HG03095 (cell line): Measurements from ENCODE around the gene APRT.
"Not testable (repeated sequence)": the region's sequence is repeated elsewhere in the genome, so short reads cannot be mapped to it uniquely, and the experiment has no call there.

Experiments used
- ATAC-seq: cut with Tn5 transposase; IDR thresholded peaks from one replicate; pipeline ENCODE4 v1.9.1; 2021; ENCODE audit warnings: moderate library complexity; ENCODE audit not compliant: unreplicated experiment

The APRT gene

DNA sequence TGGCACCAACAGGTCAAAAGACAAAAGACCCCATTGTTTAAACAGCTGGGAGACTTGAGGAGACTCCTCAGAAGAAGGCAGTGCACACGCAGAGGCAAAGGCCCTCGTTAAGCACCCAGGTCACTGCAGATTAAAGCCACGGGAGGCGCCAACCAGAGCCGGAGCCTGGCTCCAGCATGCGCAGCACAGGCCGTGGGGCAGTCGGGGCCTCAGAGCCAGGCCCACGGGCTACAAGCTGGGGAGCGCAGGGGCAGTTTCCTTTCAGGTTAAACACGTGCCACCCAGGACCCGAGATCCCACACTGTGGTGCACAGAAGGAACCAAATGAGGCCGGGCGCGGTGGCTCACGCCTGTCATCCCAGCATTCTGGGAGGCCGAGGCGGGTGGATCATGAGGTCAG, 35.9 kb downstream of the APRT start:
- ATAC-seq: no peak

DNA sequence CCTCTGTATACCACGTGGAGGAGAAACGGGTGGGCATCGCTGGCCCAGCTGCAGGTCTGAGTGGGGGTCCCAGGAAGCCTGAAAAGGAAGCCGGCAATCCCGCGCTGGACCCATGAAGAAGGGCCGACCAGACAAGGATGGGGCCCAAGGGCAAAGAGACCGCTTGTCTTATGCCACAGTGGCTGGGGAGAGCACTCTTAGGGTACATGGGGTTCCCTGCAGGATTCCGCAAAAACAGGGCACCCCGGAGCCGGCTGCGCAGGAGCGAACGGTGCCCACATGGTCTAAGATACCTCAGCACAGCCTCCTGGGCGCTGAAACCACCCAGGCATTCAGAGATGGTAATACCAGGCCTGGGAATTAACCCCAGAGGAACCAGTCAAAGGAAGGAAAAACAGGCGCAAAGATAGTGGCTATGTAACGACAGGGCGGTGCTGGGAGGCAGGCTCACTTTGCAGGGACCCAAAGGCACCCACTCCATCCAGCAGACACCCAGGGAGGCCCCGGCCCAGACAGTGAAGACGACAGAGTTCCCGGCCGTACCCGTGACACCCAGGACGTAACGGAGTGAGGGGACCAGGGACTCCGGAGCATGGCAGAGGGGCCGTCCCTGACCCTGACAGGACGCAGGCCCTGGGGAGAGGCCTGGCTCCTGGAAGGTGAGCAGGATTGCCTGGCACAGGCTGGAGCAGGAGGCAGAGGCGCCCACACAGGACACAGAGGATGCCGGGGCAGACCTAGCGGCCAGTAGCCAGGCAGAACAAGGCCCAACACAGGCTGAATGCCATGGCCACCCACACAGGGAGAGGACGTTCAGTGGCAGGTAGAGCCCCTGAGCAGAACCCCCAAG, 37.0 kb downstream of the APRT start:
- no peak for ATAC-seq

DNA sequence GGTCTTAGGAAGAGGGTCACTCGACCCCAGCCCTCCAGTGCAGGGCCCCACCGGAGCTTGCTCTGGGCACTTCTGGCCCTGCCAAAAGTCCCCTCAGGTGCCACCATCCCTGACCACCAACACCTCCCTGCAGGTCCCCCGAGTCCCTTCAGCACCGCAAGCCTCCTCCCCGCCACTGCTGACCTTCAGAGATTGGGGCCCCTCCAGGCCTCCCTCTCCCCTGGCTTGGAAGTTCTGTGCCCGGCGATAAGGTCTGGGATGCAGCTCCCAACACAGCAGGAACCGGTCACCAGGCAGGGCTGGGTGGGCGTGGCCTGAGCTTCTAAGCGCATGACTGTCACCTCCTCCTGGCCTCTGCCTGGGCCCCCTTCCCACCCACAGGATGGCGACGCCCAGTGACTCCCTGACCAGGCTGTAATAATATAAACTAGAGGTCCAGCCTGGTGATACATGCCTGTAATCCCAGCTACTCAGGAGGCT, 37.9 kb downstream of the APRT start:
- ATAC-seq: no peak

DNA sequence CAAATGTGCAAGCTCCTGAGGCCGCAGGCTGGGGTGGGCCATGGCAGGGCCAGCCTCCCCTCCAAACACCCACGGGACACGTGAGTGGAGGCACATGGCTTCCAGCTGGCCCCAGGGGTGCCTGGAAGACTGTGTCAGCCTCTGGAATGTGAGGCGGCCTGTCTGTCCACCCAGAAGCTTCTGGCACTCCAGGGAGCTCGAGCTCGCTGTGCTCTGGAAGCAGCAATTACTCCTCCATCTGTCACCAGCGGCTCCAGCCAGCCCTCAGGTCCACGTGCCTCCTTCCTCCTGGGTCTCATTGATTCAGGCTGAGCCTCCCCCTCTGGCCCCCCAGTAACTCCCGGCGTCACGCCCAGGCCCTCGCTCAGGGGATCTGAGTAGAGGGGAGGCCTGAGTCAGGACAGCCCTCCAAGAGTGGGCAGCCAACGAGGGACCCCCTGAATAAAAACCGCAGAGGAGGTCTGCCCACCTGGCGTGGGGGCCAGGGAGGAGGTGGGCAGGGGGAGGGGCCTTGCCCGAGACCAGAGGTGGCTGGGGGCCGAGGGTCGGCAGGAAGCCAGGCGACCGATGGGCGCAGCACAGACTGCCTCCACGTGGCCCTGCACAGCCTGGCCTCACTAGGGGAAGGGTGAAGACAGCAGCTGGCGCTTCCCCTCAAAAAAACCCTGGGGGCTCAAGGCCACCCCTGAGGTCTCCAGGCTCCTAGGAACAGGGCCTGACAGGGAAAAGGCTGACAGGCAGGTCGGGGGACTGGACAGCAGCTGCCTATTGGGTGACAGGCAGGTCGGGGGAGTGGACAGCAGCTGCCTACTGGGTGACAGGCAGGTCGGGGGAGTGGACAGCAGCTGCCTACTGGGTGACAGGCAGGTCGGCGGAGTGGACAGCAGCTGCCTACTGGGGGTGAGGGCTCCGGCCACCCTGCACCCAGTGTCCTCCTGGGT, 38.6 kb downstream of the APRT start:
- ATAC-seq: no peak

DNA sequence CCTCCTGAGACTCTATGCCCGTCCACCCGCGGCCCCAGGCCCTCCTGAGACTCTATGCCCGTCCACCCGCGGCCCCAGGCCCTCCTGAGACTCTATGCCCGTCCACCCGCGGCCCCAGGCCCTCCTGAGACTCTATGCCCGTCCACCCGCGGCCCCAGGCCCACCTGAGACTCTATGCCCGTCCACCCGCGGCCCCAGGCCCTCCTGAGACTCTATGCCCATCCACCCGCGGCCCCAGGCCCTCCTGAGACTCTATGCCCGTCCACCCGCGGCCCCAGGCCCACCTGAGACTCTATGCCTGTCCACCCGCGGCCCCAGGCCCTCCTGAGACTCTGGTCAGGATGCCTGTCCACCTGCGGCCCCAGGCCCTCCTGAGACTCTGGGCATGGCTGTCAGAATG, 39.9 kb downstream of the APRT start:
- ATAC-seq: not testable (repeated sequence)

DNA sequence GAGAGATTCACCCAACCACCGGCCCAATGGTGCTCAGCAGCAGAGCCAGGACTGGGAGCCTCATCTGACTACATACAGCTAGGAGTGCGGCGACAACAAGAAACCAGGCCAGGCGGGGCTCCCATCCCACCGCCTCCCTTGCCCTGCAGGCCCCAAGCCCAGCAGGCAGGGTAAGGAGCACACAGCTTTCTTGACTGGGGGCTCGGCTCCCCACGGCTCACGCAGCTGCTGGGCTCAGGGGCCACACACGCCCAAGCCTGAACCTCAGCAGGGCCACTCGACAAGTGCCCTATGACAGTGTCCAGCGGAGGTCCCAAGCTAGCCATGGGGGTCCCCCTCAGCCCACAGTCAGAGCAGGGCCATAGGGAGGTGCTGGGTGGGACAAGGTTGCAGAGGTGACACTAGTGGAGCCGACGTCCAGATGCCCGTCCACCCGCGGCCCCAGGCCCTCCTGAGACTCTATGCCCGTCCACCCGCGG, 40.4 kb downstream of the APRT start:
- ATAC-seq: no peak

DNA sequence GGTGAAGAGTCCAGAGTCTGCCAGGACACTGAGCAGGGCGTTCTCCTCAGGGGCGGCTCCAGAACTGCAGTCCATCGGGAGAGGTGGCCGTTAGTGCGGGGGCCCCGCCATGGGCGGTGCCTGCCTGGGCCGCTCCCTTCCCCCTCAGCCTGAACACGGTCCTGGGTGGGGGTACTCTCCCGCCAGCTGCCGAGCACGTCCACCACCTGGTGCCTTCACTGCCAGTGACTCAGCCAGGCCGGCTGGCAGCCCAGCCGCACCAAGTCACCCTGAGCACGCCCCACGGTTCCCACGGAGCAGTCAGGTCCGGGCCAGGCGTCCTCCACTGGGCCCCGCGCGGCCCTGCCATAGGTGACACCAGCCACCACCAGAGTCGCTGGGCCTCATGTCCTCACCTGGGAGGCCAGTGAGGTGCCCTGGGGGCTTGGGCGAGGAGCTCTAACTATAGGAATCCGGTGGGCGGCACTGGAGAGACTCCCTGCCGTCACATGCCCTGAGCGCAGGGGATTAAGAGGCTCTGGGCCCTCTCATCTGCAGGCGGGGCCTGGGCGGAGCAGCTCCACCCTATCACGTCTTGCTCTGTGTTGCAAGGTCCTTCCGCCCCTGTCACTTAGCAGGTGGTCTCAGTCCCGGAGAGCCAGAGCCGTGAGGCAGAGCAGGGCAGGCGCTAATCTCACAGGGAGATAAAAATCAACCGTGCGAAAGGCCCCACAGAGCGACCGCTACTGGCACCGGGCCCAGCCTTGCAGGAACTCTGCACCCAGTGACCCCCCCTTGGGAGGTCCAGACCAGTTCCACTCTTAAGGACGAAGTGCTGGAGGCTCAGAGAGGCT, 41.1 kb downstream of the APRT start:
- no peak for ATAC-seq

DNA sequence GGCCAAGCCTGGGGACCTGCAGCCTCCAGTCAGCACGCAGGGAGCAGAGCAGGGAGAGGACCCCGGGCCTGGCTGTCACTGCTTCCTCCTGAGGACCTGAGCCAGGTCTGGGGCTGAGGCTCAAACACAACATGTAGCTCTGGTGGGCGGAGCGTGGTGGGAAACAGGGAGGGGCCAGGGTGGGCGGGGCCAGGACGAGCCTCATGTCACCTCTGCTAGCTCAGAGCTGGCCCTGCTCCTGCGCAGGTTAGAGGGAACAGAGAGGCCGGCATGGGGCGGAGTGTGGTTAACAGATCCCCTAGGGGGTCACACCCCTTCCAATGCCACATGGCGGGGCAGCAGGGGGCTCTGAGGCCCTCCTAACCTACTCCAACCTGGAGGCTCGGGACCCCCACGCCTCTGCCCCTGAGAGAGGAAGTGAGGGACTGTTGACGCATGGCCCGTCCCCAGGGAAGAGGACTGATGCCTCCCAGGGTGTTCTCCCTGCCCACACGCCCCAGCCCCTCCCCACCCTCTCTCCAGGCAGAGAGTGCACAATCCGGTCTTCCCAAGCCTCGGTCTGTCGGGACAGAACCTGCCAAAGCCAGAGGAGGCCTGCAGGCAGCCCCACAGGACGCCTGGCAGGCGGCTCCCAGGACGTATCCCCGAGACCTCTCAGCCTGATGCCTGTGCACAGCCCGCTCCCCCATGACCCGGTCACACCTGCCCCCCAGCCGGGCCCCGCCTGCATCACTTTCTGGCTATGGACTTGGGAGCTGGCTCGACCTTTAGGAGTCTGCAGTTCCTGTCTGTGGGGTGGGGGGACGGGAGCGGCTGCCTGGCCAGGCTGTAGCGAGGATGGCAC, 41.9 kb downstream of the APRT start:
- no peak for ATAC-seq

DNA sequence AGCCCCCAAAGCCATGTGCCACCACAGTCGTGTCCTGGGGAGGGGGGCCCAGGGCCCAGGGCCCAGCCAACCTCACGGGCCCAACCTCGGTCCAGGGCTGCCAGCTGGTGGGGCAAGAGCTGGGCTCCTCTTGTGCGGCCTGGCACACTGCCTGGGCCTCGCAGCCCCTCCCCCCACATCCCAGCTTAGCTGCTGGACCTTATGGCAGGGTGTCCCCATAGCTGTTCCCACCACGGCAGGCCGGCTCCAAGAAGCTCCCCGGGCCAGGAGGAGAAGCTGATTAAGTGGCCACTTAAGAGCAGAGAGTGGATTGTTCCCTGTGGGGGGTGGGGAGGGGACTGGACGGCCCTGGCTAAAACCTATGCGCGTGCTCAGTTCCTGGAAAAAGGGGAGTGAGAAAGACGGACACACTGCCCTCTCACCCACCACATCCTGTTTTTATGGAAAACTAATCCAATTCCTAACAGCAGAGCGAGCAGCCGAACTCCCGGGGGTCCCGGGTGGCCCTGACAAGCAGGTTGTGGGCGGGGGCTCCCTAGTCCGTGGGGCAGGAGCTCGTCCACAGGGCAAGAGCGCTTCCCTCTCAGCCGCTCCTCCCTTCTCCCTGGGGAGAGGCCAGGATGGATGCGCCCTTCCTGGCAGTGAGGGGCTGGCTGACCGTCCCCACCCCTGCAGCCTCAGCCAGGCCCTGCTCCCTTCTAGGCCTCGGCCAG, 43.5 kb downstream of the APRT start:
- no peak for ATAC-seq

DNA sequence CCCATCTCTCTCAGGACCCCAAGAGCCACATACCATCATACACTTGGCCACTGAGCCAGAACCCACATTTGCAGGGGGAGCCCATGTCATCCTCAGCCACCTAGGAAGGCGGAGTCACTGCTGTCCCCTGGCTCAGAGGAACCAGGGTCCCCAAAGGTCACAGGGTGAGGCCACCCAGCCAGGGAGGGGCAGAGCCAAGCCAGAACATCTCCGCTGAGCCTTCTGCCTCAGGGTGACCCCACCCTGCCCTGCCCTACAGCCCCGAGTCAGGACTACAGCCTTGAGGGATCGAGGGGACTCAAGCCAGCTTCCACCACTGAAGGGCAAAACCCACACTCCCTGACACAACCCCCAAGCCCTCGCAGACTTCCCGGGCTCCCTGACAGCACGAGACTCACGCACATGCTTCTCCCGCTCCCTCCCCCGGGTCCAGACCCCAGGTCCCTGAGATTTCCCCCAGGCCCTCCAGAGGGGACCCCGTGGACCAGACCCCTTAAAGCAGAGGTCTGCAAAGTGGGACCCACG, 44.1 kb downstream of the APRT start:
- ATAC-seq: no peak

DNA sequence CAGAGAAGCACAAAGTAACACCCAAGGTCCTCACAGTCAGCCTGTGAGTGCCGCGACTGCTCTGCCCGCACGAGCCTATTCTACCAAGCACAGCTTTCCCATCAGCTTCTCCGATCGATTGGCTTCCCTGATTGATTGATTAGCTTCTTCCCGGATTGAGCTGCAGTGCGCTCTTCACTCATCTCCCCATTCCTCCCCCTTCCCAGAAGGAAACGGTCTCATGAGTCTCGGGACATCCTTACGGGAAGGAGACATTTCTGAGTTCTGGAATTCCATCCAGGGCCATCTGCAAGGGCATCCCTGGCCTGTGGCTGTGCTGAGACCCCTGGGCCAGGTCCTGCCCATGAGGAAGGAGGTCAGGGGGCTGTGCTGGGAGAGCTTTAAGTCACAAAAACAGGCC, 44.8 kb downstream of the APRT start:
- ATAC-seq: no peak

DNA sequence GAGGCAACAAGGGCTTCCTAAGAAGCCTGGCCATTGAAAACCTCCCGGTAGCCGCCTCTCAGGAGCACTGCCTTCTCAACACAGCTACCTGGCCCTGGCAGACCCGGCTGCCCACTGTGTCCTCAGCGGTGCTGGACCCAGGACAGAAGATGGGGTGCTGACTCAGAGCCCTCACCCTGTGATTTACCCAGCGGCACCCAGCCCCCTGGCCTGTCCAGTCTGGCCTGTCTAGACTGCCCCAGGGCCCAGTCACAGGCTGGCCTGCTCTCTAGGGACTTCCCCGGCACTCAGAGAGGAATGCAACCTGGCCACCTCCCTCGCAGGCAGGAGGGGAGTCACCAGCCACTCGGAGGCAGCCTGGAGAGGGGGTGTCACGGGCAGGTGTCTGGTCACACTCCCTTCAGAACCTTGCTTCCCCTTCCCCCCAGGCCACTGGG, 46.8 kb downstream of the APRT start:
- ATAC-seq: no peak

DNA sequence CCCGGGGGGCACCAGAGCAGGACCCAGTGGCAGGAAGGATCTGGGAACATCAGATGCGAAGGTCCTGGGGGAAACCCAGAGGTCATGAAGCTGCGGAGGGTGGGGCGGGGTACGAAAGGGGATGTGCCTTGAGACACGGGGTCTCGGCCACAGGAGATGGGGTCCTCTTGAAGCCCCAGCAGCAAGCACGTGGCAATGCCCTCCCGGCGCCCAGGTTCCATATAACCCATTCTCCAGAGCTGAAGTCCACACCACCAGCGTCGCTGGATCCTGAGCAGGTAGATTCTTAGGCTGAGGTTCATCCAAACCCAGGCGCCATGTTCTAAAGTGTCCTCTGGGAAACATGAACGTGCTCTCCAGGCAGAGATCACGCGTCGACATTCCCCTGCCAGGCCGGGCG, 47.6 kb downstream of the APRT start:
- ATAC-seq: no peak

DNA sequence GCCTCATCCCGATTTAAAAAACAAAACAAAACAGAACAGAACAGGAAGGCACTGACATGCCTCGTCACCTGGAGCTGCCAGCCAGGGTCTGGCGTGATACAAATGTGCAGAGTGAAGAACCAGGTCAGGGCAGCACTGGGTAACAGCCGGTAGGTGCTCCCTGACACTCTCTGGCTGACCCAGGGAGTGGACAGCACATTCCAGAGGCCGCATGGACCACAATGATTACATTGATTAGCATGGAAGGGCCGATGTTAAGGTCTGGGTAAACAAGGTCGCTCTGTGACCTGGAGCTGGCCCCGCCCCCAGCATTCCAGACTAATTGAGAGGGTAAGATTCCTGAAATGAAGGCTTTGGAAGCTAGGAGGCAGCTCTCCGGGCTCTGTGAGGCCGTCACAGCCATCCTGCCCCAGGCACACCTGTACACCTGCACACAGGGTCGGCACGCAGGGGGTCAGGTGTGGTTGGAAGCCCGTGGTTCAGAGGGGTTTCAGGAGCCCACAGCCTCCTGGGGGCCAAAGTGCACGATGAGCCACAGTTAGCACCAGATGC, 48.1 kb downstream of the APRT start:
- ATAC-seq: no peak

DNA sequence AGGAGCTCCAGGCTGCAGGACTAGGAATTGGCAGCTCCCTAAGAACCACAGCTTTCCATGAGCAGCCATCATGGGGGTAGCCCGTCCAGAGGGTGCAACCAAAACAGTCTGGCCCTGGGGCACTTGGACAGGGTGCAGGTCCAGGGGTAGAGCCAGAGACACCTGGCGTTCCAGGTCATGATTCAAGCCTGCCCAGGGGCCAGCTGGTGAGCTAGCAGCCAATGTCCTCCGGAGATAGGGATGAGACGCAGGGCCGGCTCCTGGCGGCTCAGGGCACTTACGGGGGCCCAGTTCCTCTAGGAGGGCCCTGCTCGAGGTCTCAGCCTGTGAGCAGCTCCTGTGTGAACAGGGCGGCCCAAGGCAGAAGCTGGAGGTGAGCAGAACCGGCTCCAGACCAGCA, 48.8 kb downstream of the APRT start:
- no peak for ATAC-seq

DNA sequence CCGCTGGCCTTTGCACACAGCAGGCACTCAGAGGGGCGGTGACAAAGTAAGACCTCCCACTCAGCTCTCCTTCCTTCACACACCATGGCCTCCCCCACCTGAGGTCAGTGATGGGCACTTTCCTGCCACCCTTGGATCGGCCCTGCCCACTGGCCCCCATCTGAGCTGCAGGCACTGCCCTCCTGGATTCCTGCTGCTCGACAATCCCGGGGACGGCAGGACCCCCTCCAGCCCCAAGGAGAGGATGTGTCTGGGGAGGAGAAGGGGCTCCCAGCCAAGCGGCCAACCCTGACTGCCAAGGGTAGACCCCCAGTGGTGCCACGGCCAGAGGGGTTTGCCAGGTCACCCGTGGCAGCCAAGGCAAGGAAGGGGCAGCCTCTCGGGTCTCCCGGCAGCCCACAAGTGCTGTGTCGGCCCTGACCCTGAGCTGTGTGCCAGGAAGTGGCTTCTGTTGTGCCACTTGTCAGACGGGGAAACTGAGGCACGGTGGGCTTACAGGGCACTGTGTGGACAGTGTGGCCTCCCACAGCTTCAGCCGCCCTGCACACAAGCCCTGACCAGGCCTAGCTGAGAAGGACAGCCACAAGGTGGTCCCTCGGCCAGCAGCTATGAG, 49.4 kb downstream of the APRT start:
- no peak for ATAC-seq

DNA sequence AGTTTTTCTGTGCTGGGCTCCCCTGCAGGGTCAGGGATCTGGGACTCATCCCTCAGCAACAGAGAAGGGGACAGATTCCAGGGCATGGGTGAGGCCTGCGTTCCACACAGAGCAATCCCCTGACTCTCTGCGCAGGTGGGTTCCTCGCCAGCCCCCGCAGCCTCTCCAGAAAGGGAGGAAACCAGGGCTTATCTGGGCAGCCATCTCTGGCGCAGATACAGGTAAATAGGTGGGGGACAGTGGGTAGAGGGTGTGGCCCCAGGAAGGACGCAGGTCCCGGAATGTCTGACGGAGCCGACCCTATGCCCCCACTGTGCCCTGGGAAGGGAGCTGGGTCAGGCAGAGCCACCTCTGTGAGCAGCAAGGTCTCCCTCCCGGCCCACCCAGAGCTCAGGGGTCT, 49.9 kb downstream of the APRT start:
- no peak for ATAC-seq

DNA sequence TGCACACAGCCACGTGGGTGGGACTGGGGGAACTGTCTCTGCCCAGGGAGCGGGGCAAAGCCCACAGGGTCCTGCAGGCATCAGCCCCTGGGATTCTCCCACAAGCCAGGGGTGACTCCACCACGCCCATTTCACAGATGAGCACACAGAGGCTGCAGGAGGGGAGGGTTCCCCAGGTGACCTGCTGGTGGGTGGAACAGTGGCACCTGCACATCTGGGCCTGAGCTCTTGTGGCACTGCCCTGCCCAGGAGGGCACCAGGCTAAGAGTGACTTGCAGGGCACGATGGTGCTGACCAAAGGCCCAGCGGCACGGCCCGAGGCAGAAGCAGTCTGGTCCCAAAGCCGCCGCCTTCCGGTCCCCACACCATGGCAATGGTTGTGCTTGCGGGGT, 50.6 kb downstream of the APRT start:
- ATAC-seq: no peak
